Right cardiac atrium (tissue), 5 donors: ENCODE results near the gene SSX3. TPM values are rescaled to one million over a fixed set of nuclear protein-coding genes. Genes with fewer than 3 reads are reported as not detected.

Experiments used
- polyA plus RNA-seq: library from polyadenylated mRNA; stranded (reverse); fragments of 200-250 nt; gene quantifications from one replicate; pipeline ENCODE4 v1.2.3, GENCODE V29; 2013
- total RNA-seq, 4 donors: library from RNA; stranded (reverse); fragmentation: NEBNext Ultra II Directional; extraction: Animal tissue kit (Norgen Biotek cat#: 25700); gene quantifications; one replicate each; pipeline ENCODE4 v1.2.1, GENCODE V29; 2021
- donor health status: healthy with polysubstance abuse.
- donor health status: DM: no; HTN: yes; CAD: no.
- donor health status: DM: no; HTN: no; CAD: no.
- donor health status: DM: no; HTN: yes; CAD: no; lungs with severe emphysema.
- donor health status: DM: yes; HTN: yes; CAD: no.

SSX3 gene
- total and polyA plus RNA-seq, 5 donors: not detected

Other genes starting within 250 kb of the SSX3 start
- gene SPACA5B, start 226.1 kb downstream of the SSX3 start, total RNA-seq: not detected
- not detected for gene SPACA5B, start 226.1 kb downstream of the SSX3 start, polyA plus RNA-seq
- not detected for gene SSX5, start 159.9 kb downstream of the SSX3 start, total RNA-seq
- not detected for gene SSX5, start 159.9 kb downstream of the SSX3 start, polyA plus RNA-seq
- not detected for gene SSX1, start 101.3 kb downstream of the SSX3 start, total RNA-seq
- not detected for gene SSX1, start 101.3 kb downstream of the SSX3 start, polyA plus RNA-seq
- not detected for gene SSX4, start 26.8 kb upstream of the SSX3 start, total RNA-seq
- not detected for gene SSX4, start 26.8 kb upstream of the SSX3 start, polyA plus RNA-seq
- not detected for gene SSX4B, start 55.3 kb upstream of the SSX3 start, total RNA-seq
- not detected for gene SSX4B, start 55.3 kb upstream of the SSX3 start, polyA plus RNA-seq
- 1 to 10 TPM in 3 of 4 donors, under 1 TPM in 1; 0.41 to 6.5 (median 3.7) TPM for gene SLC38A5, start 113.6 kb upstream of the SSX3 start, total RNA-seq
- 3.0 TPM for gene SLC38A5, start 113.6 kb upstream of the SSX3 start, polyA plus RNA-seq
- gene FTSJ1, start 119.5 kb upstream of the SSX3 start, total RNA-seq: 10 to 100 TPM; 19.9 to 25.5 (median 21.8) TPM
- 20.0 TPM for gene FTSJ1, start 119.5 kb upstream of the SSX3 start, polyA plus RNA-seq
- 10 to 100 TPM; 16.1 to 22.3 (median 19.8) TPM for gene PORCN, start 152.3 kb upstream of the SSX3 start, total RNA-seq
- 14.0 TPM for gene PORCN, start 152.3 kb upstream of the SSX3 start, polyA plus RNA-seq
- 10 to 100 TPM; 74.8 to 93.4 (median 83.0) TPM for gene EBP, start 165.1 kb upstream of the SSX3 start, total RNA-seq
- gene EBP, start 165.1 kb upstream of the SSX3 start, polyA plus RNA-seq: 118 TPM
- gene TBC1D25, start 183.0 kb upstream of the SSX3 start, total RNA-seq: 10 to 100 TPM; 16.9 to 22.4 (median 18.5) TPM
- 8.0 TPM for gene TBC1D25, start 183.0 kb upstream of the SSX3 start, polyA plus RNA-seq
- 100 to 1,000 TPM; 100 to 221 (median 129) TPM for gene RBM3, start 217.8 kb upstream of the SSX3 start, total RNA-seq
- gene RBM3, start 217.8 kb upstream of the SSX3 start, polyA plus RNA-seq: 71.4 TPM
- gene WDR13, start 240.8 kb upstream of the SSX3 start, total RNA-seq: 100 to 1,000 TPM; 162 to 184 (median 166) TPM
- 173 TPM for gene WDR13, start 240.8 kb upstream of the SSX3 start, polyA plus RNA-seq